K562 (cell line): ENCODE data around the gene MZB1. TPM values are rescaled to one million over a fixed set of nuclear protein-coding genes. Genes with fewer than 3 reads are reported as not detected.
A peak's percentile ranks its signal among the peaks of the same experiment; 100 is the strongest.

ENCODE experiments used
- ARID2 ChIP-seq: fragments of 450-650 bp; IDR thresholded peaks from 2 replicates; pipeline ENCODE4 v1.6.1; 2017; ENCODE audit warnings: antibody characterized with exemption, mild to moderate bottlenecking
- CC2D1A ChIP-seq: fragments of 450-650 bp; IDR thresholded peaks from 2 replicates; pipeline ENCODE4 v1.6.1; 2017; ENCODE audit warnings: mild to moderate bottlenecking
- E2F8 ChIP-seq: fragments of 450-650 bp; IDR thresholded peaks from 2 replicates; pipeline ENCODE4 v1.7.1; 2018; ENCODE audit warnings: mild to moderate bottlenecking, low read depth; ENCODE audit not compliant: partially characterized antibody
- JUND ChIP-seq, 2 experiments: IDR thresholded peaks; 2 replicates in 1 of 2; 3 replicates in 1 of 2; pipeline ENCODE4 v1.6.1; 2011; ENCODE audit warnings: borderline replicate concordance in 2 of 2, low read depth in 2 of 2, low read length in 2 of 2, improper control_type of control experiment in 1 of 2, missing biosample characterization in 1 of 2, missing genetic modification characterization in 1 of 2, missing genetic modification reagents in 1 of 2
- KLF16 ChIP-seq: IDR thresholded peaks from 2 replicates; pipeline ENCODE4 v1.6.1; 2016; ENCODE audit warnings: antibody characterized with exemption
- LCOR ChIP-seq: sonication (generic); formaldehyde crosslinking; IDR thresholded peaks from 2 replicates; pipeline ENCODE4 v1.8.0; 2022; ENCODE audit warnings: mild to moderate bottlenecking, missing genetic modification reagents
- MYC ChIP-seq, 2 experiments: fragments of 250-450 bp in 1 of 2; sonication (Bioruptor Pico) in 1 of 2; IDR thresholded peaks; 2 replicates each; pipeline versions ENCODE4 v1.5.1 to v1.6.1; 2012 to 2021; ENCODE audit warnings: low read depth in 2 of 2, borderline replicate concordance in 1 of 2, improper control_type of control experiment in 1 of 2, low read length in 1 of 2, mild to moderate bottlenecking in 1 of 2, moderate library complexity in 1 of 2
- RAD21 ChIP-seq, 2 experiments: fragments of 250-450 bp in 1 of 2; fragments of 450-650 bp in 1 of 2; sonication (Bioruptor Pico) in 1 of 2; formaldehyde crosslinking in 1 of 2; IDR thresholded peaks in 1 of 2; conservative IDR thresholded peaks in 1 of 2; 2 replicates each; pipeline versions ENCODE4 v1.4.0 to v1.8.0; 2020 to 2022; ENCODE audit warnings: mild to moderate bottlenecking in 2 of 2, moderate library complexity in 1 of 2
- RB1 ChIP-seq: fragments of 450-650 bp; IDR thresholded peaks from 2 replicates; pipeline ENCODE4 v1.6.1; 2017; ENCODE audit warnings: low read depth, mild to moderate bottlenecking
- TFAP4 ChIP-seq: sonication (generic); formaldehyde crosslinking; IDR thresholded peaks from 2 replicates; pipeline ENCODE4 v1.8.0; 2022; ENCODE audit warnings: missing genetic modification reagents, mild to moderate bottlenecking, moderate library complexity, borderline replicate concordance
- polyA plus RNA-seq, 8 experiments: library from polyadenylated mRNA; depleted of rRNA in 4 of 8; stranded (reverse) in 5 of 8; unstranded in 3 of 8; fragments of >200 nt; fragmentation: Nextera tagmentation in 2 of 8; fragmentation: Illumina TruSeq in 1 of 8; extraction: Ambion mirVana in 2 of 8; extraction: Trizol in 1 of 8; gene quantifications; 2 replicates each; pipeline versions ENCODE4 v1.2.1 to v1.2.3, GENCODE V29; 2011 to 2014; ENCODE audit warnings: inconsistent platforms in 1 of 8, missing spikeins in 1 of 8
- total RNA-seq, 7 experiments: library from RNA; depleted of rRNA in 6 of 7; stranded (reverse); fragments of >200 nt in 6 of 7; fragmentation: Illumina TruSeq in 2 of 7; extraction: Trizol in 2 of 7; gene quantifications; 2 replicates each; pipeline versions ENCODE4 v1.2.1 to v1.2.3, GENCODE V29; 2011 to 2021; ENCODE audit warnings: low replicate concordance in 1 of 7
- TF ChIP-seq, protein P1 (sequence below): fragments of 450-650 bp; formaldehyde crosslinking; IDR thresholded peaks from 2 replicates; pipeline ENCODE4 v1.4.0; 2020; ENCODE audit warnings: mild to moderate bottlenecking, moderate library complexity
- TF ChIP-seq, protein P2 (sequence below): fragments of 250-450 bp; sonication (Bioruptor Pico); IDR thresholded peaks from 2 replicates; pipeline ENCODE4 v1.8.0; 2021; ENCODE audit warnings: mild to moderate bottlenecking, moderate library complexity
- TF ChIP-seq, protein P3 (sequence below): sonication (generic); IDR thresholded peaks from 2 replicates; pipeline ENCODE4 v1.6.1; 2016

MZB1 gene
- total and polyA plus RNA-seq, 9 of the 15 experiments (the other 6 are each of a cell fraction or from before 2014, with no cell fraction given) = 0.13 to 0.31 TPM; not detected in 7

- TF ChIP-seq, protein P1, sequence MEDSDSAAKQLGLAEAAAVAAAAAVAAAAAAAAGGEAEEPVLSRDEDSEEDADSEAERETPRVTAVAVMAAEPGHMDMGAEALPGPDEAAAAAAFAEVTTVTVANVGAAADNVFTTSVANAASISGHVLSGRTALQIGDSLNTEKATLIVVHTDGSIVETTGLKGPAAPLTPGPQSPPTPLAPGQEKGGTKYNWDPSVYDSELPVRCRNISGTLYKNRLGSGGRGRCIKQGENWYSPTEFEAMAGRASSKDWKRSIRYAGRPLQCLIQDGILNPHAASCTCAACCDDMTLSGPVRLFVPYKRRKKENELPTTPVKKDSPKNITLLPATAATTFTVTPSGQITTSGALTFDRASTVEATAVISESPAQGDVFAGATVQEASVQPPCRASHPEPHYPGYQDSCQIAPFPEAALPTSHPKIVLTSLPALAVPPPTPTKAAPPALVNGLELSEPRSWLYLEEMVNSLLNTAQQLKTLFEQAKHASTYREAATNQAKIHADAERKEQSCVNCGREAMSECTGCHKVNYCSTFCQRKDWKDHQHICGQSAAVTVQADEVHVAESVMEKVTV = peak; percentile 96
- TF ChIP-seq, protein P2, sequence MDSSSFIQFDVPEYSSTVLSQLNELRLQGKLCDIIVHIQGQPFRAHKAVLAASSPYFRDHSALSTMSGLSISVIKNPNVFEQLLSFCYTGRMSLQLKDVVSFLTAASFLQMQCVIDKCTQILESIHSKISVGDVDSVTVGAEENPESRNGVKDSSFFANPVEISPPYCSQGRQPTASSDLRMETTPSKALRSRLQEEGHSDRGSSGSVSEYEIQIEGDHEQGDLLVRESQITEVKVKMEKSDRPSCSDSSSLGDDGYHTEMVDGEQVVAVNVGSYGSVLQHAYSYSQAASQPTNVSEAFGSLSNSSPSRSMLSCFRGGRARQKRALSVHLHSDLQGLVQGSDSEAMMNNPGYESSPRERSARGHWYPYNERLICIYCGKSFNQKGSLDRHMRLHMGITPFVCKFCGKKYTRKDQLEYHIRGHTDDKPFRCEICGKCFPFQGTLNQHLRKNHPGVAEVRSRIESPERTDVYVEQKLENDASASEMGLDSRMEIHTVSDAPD = no peak
- TF ChIP-seq RAD21 (CRISPR knock-in tag; conservative IDR thresholded peaks at IDR 0.05 in 1 of 2, IDR thresholded peaks at IDR 0.05 in 1 of 2) (peak; percentile 97 to 99), LCOR (CRISPR knock-in tag) (peak; percentile 66; the same call in 1 of the 2 replicates), MYC (IDR thresholded peaks at IDR 0.05; ENCODE audit: low read depth, low read length) (0 out of 2 replicates have a peak, but pooled peaks have one; percentile 16), MYC (CRISPR knock-in tag; IDR thresholded peaks at IDR 0.05; ENCODE audit: borderline replicate concordance, low read depth) (no peak), E2F8 (peak; percentile 25), JUND (IDR thresholded peaks at IDR 0.05; ENCODE audit: borderline replicate concordance, low read depth, low read length) (peak; percentile 32; the same call in 1 of the 2 replicates), JUND (tag; IDR thresholded peaks at IDR 0.05; ENCODE audit: borderline replicate concordance, low read depth, low read length) (peak; percentile 38; the same call in 2 of the 3 replicates), ARID2 (peak; percentile 87), TFAP4 (CRISPR knock-in tag) (peak; percentile 77; the same call in 1 of the 2 replicates), KLF16 (0 out of 2 replicates have a peak, but pooled peaks have one; percentile 5), CC2D1A (peak; percentile 57), RB1 (peak; percentile 47; the same call in 1 of the 2 replicates)
- TF ChIP-seq, protein P3, sequence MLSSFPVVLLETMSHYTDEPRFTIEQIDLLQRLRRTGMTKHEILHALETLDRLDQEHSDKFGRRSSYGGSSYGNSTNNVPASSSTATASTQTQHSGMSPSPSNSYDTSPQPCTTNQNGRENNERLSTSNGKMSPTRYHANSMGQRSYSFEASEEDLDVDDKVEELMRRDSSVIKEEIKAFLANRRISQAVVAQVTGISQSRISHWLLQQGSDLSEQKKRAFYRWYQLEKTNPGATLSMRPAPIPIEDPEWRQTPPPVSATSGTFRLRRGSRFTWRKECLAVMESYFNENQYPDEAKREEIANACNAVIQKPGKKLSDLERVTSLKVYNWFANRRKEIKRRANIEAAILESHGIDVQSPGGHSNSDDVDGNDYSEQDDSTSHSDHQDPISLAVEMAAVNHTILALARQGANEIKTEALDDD = 0 out of 2 replicates have a peak, but pooled peaks have one; percentile 61
Observed at GRCh38 chr5:139422307-139422893, 32.7 kb upstream of the MZB1 start (continued).
